Osteoblast (primary cell): ENCODE measurements around the gene SPRED2. TPM values are rescaled to one million over a fixed set of nuclear protein-coding genes. Genes with fewer than 3 reads are reported as not detected.

Experiments
- DNase-seq: peaks from one replicate; pipeline ENCODE4 v3.0.0; 2011; ENCODE audit warnings: low spot score, mixed read lengths; ENCODE audit not compliant: insufficient read length; ENCODE audit errors: missing footprints
- H2AFZ ChIP-seq: 2 replicates; pipeline ENCODE4 v1.6.0; 2011; ENCODE audit warnings: mild to moderate bottlenecking, low read length
- H3K27ac ChIP-seq: 2 replicates; pipeline ENCODE4 v1.5.1; 2011; ENCODE audit warnings: mild to moderate bottlenecking, low read depth, low read length, moderate library complexity
- H3K27me3 ChIP-seq: 2 replicates; pipeline ENCODE4 v1.6.0; 2012; ENCODE audit warnings: mild to moderate bottlenecking, control low read depth, inconsistent platforms, low read length, moderate library complexity; ENCODE audit not compliant: insufficient read depth
- H3K36me3 ChIP-seq: 2 replicates; pipeline ENCODE4 v1.5.1; 2011; ENCODE audit warnings: mild to moderate bottlenecking, low read length, control low read depth, moderate library complexity; ENCODE audit not compliant: insufficient read depth
- H3K4me1 ChIP-seq: 2 replicates; pipeline ENCODE4 v1.5.1; 2011; ENCODE audit warnings: mild to moderate bottlenecking, low read length, control low read depth, moderate library complexity; ENCODE audit not compliant: insufficient read depth
- H3K4me2 ChIP-seq: 2 replicates; pipeline ENCODE4 v1.6.0; 2011; ENCODE audit warnings: mild to moderate bottlenecking, low read length; ENCODE audit not compliant: insufficient read depth
- H3K4me3 ChIP-seq: fragments of 200-600 bp; sonication (generic); 3 replicates; pipeline ENCODE4 v1.5.1; 2012; ENCODE audit warnings: mild to moderate bottlenecking, low read length, inconsistent platforms; ENCODE audit not compliant: insufficient read depth
- H3K79me2 ChIP-seq: 2 replicates; pipeline ENCODE4 v1.6.0; 2012; ENCODE audit warnings: mild to moderate bottlenecking, low read length, control low read depth, inconsistent platforms; ENCODE audit not compliant: insufficient read depth
- H3K9me3 ChIP-seq: 2 replicates; pipeline ENCODE4 v1.5.1; 2011; ENCODE audit warnings: low read depth, low read length, control low read depth
- H4K20me1 ChIP-seq: 2 replicates; pipeline ENCODE4 v1.6.0; 2012; ENCODE audit warnings: mild to moderate bottlenecking, low read length, control low read depth; ENCODE audit not compliant: insufficient read depth
- total RNA-seq: library from RNA; depleted of rRNA; stranded (reverse); fragments of >200 nt; gene quantifications from 2 replicates; pipeline ENCODE4 v1.2.3, GENCODE V29; 2012
- TF ChIP-seq, protein P1 (sequence below): IDR thresholded peaks from 2 replicates; pipeline ENCODE4 v1.5.1; 2011; ENCODE audit warnings: mild to moderate bottlenecking, low read depth, low read length, moderate library complexity; ENCODE audit errors: extremely low read depth

Gene SPRED2
- total RNA-seq, 1 donor = 17.4 TPM

DNA sequence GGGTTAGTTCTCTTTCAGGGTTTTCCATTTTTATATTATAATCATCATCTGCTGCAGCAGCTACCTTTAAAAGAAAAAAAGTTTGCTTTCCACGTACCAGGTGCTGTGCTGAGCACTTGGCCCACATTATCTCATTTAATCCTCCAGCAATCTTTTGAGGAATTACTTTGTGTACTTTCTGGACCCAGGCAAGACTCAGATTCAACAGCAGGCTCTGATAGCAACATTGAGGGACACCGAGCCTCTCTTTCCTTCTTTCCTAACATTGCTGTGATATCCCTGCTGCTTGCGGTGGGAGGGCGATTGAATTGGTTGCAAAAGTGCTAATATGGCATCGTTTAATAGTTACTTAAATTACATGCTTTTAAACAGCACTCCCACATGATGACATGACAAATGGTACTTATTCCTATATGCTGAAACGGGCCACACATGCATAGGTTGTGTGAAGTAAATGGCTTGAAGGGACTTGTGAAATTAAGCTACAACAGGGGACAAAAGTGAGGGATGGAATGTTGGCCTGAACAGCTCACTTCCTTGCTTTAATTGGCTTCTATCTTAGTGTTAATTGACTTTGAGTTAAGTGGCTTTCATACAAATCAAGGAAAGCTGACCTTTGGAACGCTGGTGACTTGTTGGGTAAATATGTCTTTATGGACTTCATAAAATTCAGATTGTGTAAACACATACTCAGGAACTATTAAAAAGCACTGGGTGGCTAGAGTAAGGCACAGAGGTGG, 21.2 kb downstream of the SPRED2 start:
- H3K4me3 ChIP-seq = no peak overlapping the region
- TF ChIP-seq, protein P1, sequence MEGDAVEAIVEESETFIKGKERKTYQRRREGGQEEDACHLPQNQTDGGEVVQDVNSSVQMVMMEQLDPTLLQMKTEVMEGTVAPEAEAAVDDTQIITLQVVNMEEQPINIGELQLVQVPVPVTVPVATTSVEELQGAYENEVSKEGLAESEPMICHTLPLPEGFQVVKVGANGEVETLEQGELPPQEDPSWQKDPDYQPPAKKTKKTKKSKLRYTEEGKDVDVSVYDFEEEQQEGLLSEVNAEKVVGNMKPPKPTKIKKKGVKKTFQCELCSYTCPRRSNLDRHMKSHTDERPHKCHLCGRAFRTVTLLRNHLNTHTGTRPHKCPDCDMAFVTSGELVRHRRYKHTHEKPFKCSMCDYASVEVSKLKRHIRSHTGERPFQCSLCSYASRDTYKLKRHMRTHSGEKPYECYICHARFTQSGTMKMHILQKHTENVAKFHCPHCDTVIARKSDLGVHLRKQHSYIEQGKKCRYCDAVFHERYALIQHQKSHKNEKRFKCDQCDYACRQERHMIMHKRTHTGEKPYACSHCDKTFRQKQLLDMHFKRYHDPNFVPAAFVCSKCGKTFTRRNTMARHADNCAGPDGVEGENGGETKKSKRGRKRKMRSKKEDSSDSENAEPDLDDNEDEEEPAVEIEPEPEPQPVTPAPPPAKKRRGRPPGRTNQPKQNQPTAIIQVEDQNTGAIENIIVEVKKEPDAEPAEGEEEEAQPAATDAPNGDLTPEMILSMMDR = no peak
- H4K20me1 ChIP-seq = peaks cover 62% of the 10 kb centered on the region
- H3K79me2 ChIP-seq = peaks cover 94% of the 10 kb centered on the region
- H3K9me3 ChIP-seq = no peaks in the 10 kb centered on the region
- H3K36me3 ChIP-seq = no peaks in the 10 kb centered on the region
- no peak for DNase-seq
- no peaks in the 10 kb centered on the region for H3K27me3 ChIP-seq
- H3K4me1 ChIP-seq = peaks cover 8% of the 10 kb centered on the region
- H2AFZ ChIP-seq = no peak overlapping the region
- no peak overlapping the region for H3K27ac ChIP-seq
- H3K4me2 ChIP-seq = no peak overlapping the region

DNA sequence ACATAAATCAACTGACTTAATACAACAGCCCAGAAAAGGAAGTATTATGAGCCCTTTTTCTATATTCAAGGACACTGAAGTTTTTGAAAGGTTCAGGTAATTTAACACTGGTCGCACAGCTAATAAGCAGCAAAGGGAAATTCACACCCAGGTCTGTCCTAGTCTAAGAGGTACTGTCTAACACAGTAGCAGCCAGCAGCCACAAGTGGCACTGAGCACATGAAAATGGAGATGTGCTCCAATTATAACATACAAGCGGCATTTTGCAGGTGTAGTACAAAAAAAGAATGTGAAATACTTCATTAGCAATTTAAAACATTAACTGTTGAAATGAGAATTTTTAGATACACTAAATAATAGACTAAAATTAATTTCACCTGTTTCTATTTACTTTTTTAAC, 23.4 kb downstream of the SPRED2 start:
- TF ChIP-seq, protein P1 = no peak
- DNase-seq = no peak
- Histone ChIP-seq H4K20me1 (peaks cover 71% of the 10 kb centered on the region), H3K79me2 (peaks cover 95% of the 10 kb centered on the region), H2AFZ (no peak overlapping the region), H3K4me1 (peaks cover 11% of the 10 kb centered on the region), H3K4me3 (no peak overlapping the region), H3K27ac (no peak overlapping the region), H3K36me3 (no peaks in the 10 kb centered on the region), H3K27me3 (no peaks in the 10 kb centered on the region), H3K9me3 (no peaks in the 10 kb centered on the region), H3K4me2 (no peak overlapping the region)

DNA sequence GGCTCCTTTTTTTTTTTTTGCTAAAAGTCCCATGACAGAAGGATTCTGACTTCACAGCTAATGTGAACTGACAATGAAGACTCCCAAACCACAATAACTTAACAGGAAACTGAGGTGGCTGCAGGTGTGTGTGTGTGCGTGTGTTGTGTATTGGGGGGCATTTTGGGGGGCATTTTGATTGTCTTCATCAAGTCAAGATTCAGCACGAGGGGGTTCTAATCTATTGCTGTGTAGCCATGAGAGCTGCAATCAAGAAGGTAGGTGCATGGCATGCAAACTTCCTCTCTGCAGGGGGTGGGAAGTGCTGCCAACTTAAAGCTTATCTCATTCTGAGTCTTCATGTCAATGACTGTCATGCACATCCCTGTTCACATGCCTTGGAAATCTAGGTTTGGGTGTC, 25.2 kb downstream of the SPRED2 start:
- Histone ChIP-seq H2AFZ (no peak overlapping the region), H3K79me2 (peaks cover 94% of the 10 kb centered on the region), H4K20me1 (peaks cover 65% of the 10 kb centered on the region), H3K4me2 (no peak overlapping the region), H3K4me3 (no peak overlapping the region), H3K9me3 (no peaks in the 10 kb centered on the region), H3K27ac (no peak overlapping the region), H3K36me3 (no peaks in the 10 kb centered on the region), H3K27me3 (no peaks in the 10 kb centered on the region), H3K4me1 (peaks cover 18% of the 10 kb centered on the region)
- DNase-seq = no peak
- TF ChIP-seq, protein P1 = no peak

DNA sequence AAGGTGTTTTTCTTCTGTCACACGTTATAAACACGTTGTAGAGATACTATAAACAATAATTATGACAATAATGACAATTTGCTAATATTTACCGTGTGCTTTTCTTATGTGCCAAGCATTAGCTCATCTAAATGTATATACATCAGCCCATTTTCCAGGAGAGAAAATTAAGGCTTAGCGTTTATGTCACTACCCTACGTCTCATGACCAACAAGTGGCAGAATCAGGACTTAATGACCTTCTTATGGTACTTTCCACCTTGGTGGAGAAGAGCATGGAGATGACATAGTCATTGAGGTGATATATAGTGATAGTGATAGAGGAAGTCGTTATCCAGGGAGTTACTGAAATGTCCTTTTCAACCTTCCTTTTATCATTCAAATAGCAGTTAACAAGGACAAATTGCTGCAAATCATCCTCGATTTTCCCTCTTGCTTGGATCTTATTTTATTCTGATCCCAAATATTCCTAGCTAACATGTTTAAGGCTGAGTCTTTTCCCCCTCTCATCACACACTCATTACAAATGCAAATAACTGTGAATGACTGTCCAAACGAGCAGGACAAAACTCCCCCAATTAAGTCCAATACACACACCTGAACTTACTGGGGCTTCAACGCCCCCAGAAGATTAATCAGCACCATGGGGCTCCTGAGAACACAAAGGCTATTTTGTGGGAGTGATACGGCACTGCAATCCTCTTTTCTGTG, 27.3 kb downstream of the SPRED2 start:
- peaks cover 95% of the 10 kb centered on the region for H3K79me2 ChIP-seq
- H3K27me3 ChIP-seq = no peaks in the 10 kb centered on the region
- no peak for DNase-seq
- no peak overlapping the region for H3K4me3 ChIP-seq
- H3K9me3 ChIP-seq = no peaks in the 10 kb centered on the region
- no peak overlapping the region for H3K27ac ChIP-seq
- no peak overlapping the region for H3K4me2 ChIP-seq
- peaks cover 21% of the 10 kb centered on the region for H3K4me1 ChIP-seq
- peaks cover 61% of the 10 kb centered on the region for H4K20me1 ChIP-seq
- H3K36me3 ChIP-seq = no peaks in the 10 kb centered on the region
- H2AFZ ChIP-seq = no peak overlapping the region
- TF ChIP-seq, protein P1 = no peak
